Mucosa of gallbladder (tissue), 1 donor: ENCODE data around the gene CORO2B. TPM values are rescaled to one million over a fixed set of nuclear protein-coding genes. Genes with fewer than 3 reads are reported as not detected.
A peak's percentile ranks its signal among the peaks of the same experiment; 100 is the strongest.

Experiments used
- DNase-seq: peaks from one replicate; pipeline ENCODE4 v3.0.0-alpha.2; 2020; ENCODE audit warnings: low spot score
- total RNA-seq: library from RNA; stranded (reverse); gene quantifications from one replicate; pipeline ENCODE4 v1.2.1, GENCODE V29; 2021
- donor health status: DM: no; HTN: no; CAD: no.

Gene CORO2B
- total RNA-seq, 1 donor from 2014 or later, result 2.9 TPM

- DNase-seq, result no peak
Observed at GRCh38 chr15:68697711-68698690, 119.2 kb downstream of the CORO2B start.

- DNase-seq, result no peak
Observed at GRCh38 chr15:68698708-68699107, 119.9 kb downstream of the CORO2B start.

- DNase-seq, result no peak
Observed at GRCh38 chr15:68699124-68699880, 120.5 kb downstream of the CORO2B start.

GRCh38 chr15:68699881-68700454 is 121.2 kb downstream of the CORO2B start:
- DNase-seq, result no peak

GRCh38 chr15:68700455-68701123 is 121.8 kb downstream of the CORO2B start:
- DNase-seq, result peak; percentile 46

- no peak for DNase-seq
Observed at GRCh38 chr15:68701886-68702285, 123.1 kb downstream of the CORO2B start.

GRCh38 chr15:68704496-68705021 is 125.8 kb downstream of the CORO2B start:
- peak; percentile 14 for DNase-seq

- DNase-seq, result no peak
Observed at GRCh38 chr15:68706256-68706655, 127.5 kb downstream of the CORO2B start.

GRCh38 chr15:68706931-68707330 is 128.1 kb downstream of the CORO2B start:
- DNase-seq, result no peak

- DNase-seq, result no peak
Observed at GRCh38 chr15:68707386-68707785, 128.6 kb downstream of the CORO2B start.

- no peak for DNase-seq
Observed at GRCh38 chr15:68709876-68710275, 131.1 kb downstream of the CORO2B start.

- DNase-seq, result no peak
Observed at GRCh38 chr15:68710536-68710935, 131.7 kb downstream of the CORO2B start.

GRCh38 chr15:68711406-68711805 is 132.6 kb downstream of the CORO2B start:
- no peak for DNase-seq

- no peak for DNase-seq
Observed at GRCh38 chr15:68712886-68713285, 134.1 kb downstream of the CORO2B start.

- DNase-seq, result no peak
Observed at GRCh38 chr15:68713874-68714273, 135.1 kb downstream of the CORO2B start.

GRCh38 chr15:68715111-68715510 is 136.3 kb downstream of the CORO2B start:
- no peak for DNase-seq

GRCh38 chr15:68717951-68718350 is 139.2 kb downstream of the CORO2B start:
- no peak for DNase-seq

GRCh38 chr15:68718468-68718867 is 139.7 kb downstream of the CORO2B start:
- DNase-seq, result no peak

- DNase-seq, result no peak
Observed at GRCh38 chr15:68719051-68719450, 140.3 kb downstream of the CORO2B start.

- DNase-seq, result no peak
Observed at GRCh38 chr15:68719672-68720071, 140.9 kb downstream of the CORO2B start.

- no peak for DNase-seq
Observed at GRCh38 chr15:68721886-68722285, 143.1 kb downstream of the CORO2B start.

GRCh38 chr15:68725736-68726135 is 146.9 kb downstream of the CORO2B start:
- DNase-seq, result peak; percentile 42
